ENCODE data around the gene CMTM8.

The CMTM8 gene

GRCh38 chr3:32411442-32411841 is 173.0 kb downstream of the CMTM8 start:
- no peak for DNase-seq (ENCODE audit: low read depth)

- no peak for DNase-seq (ENCODE audit: low read depth)
Observed at GRCh38 chr3:32412887-32413286, 174.4 kb downstream of the CMTM8 start.

- no peak for DNase-seq (ENCODE audit: low read depth)
Observed at GRCh38 chr3:32413845-32414521, 175.5 kb downstream of the CMTM8 start.

GRCh38 chr3:32414522-32415202 is 176.2 kb downstream of the CMTM8 start:
- DNase-seq (ENCODE audit: low read depth) = no peak

- no peak for DNase-seq (ENCODE audit: low read depth)
Observed at GRCh38 chr3:32419742-32420125, 181.3 kb downstream of the CMTM8 start.
